ENCODE measurements around the gene PRRT1.

- TF ChIP-seq CTCF (IDR thresholded peaks at IDR 0.05 in 8 of 11, conservative IDR thresholded peaks at IDR 0.05 in 3 of 11): no peak
- TF ChIP-seq POLR2AphosphoS5 (IDR thresholded peaks at IDR 0.05): no peak
- no peak for TF ChIP-seq POLR2A (IDR thresholded peaks at IDR 0.05)
Observed at GRCh38 chr6:32179766-32180405, 28.1 kb upstream of the PRRT1 start.

Measured in spleen (tissue), 7 donors.